H9 (cell line): ENCODE data around the gene MAPK8IP1. TPM values are rescaled to one million over a fixed set of nuclear protein-coding genes. Genes with fewer than 3 reads are reported as not detected.
A peak's percentile ranks its signal among the peaks of the same experiment; 100 is the strongest.

Source experiments
- DNase-seq: peaks from one replicate; pipeline ENCODE4 v3.0.0-alpha.2; 2017
- H2AFZ ChIP-seq: one replicate; pipeline ENCODE4 v1.6.1; 2013; ENCODE audit warnings: mild to moderate bottlenecking, low read length, control low read depth, moderate library complexity
- H2AK5ac ChIP-seq: 2 replicates; pipeline ENCODE4 v1.6.1; 2013; ENCODE audit warnings: low read length, control low read depth, mixed read lengths; ENCODE audit not compliant: insufficient read length
- H2BK120ac ChIP-seq: one replicate; pipeline ENCODE4 v1.6.1; 2013; ENCODE audit warnings: low read depth, mild to moderate bottlenecking, low read length, control low read depth, inconsistent platforms; ENCODE audit not compliant: poor library complexity, severe bottlenecking
- H2BK12ac ChIP-seq: 2 replicates; pipeline ENCODE4 v1.6.1; 2013; ENCODE audit warnings: low read length, control low read depth, mixed read lengths, low read depth; ENCODE audit not compliant: insufficient read length
- H2BK15ac ChIP-seq: 2 replicates; pipeline ENCODE4 v1.6.1; 2013; ENCODE audit warnings: low read depth, low read length, control low read depth
- H2BK20ac ChIP-seq: one replicate; pipeline ENCODE4 v1.6.1; 2013; ENCODE audit warnings: low read depth, mild to moderate bottlenecking, low read length, control low read depth, inconsistent platforms; ENCODE audit not compliant: poor library complexity, severe bottlenecking
- H2BK5ac ChIP-seq: 2 replicates; pipeline ENCODE4 v1.6.1; 2013; ENCODE audit warnings: low read length, control low read depth, mixed read lengths; ENCODE audit not compliant: insufficient read length
- H3K14ac ChIP-seq: 2 replicates; pipeline ENCODE4 v1.6.1; 2013; ENCODE audit warnings: low read length, control low read depth; ENCODE audit not compliant: insufficient read depth
- H3K18ac ChIP-seq: 2 replicates; pipeline ENCODE4 v1.6.1; 2013; ENCODE audit warnings: low read depth, mild to moderate bottlenecking, mixed read lengths, low read length, control low read depth; ENCODE audit not compliant: insufficient read length
- H3K23ac ChIP-seq: 2 replicates; pipeline ENCODE4 v1.6.1; 2013; ENCODE audit warnings: low read length, control low read depth, mixed read lengths, low read depth; ENCODE audit not compliant: insufficient read length
- H3K23me2 ChIP-seq: 2 replicates; pipeline ENCODE4 v1.6.1; 2013; ENCODE audit warnings: low read depth, mild to moderate bottlenecking, mixed read lengths, low read length, control low read depth; ENCODE audit not compliant: insufficient read length, poor library complexity, severe bottlenecking
- H3K27ac ChIP-seq: 2 replicates; pipeline ENCODE4 v1.5.1; 2013; ENCODE audit warnings: low read length, control low read depth, mixed read lengths, low read depth; ENCODE audit not compliant: insufficient read length
- H3K27me3 ChIP-seq: 2 replicates; pipeline ENCODE4 v1.6.1; 2013; ENCODE audit warnings: low read length, control low read depth, inconsistent platforms; ENCODE audit not compliant: insufficient read depth
- H3K4ac ChIP-seq: 2 replicates; pipeline ENCODE4 v1.6.1; 2013; ENCODE audit warnings: low read depth, mild to moderate bottlenecking, control low read depth, inconsistent platforms, low read length, moderate library complexity
- H3K4me1 ChIP-seq: 2 replicates; pipeline ENCODE4 v1.6.1; 2013; ENCODE audit warnings: low read length, control low read depth, inconsistent platforms; ENCODE audit not compliant: insufficient read depth
- H3K4me2 ChIP-seq: 2 replicates; pipeline ENCODE4 v1.6.1; 2013; ENCODE audit warnings: low read length, control low read depth, mixed read lengths; ENCODE audit not compliant: insufficient read length, insufficient read depth
- H3K56ac ChIP-seq: 2 replicates; pipeline ENCODE4 v1.6.1; 2013; ENCODE audit warnings: low read depth, mild to moderate bottlenecking, mixed read lengths, low read length, control low read depth; ENCODE audit not compliant: insufficient read length
- H3K79me1 ChIP-seq: 2 replicates; pipeline ENCODE4 v1.6.1; 2013; ENCODE audit warnings: low read depth, mild to moderate bottlenecking, moderate library complexity, low read length, control low read depth, inconsistent platforms; ENCODE audit not compliant: insufficient read depth, poor library complexity, severe bottlenecking
- H3K79me2 ChIP-seq: 2 replicates; pipeline ENCODE4 v1.6.1; 2013; ENCODE audit warnings: low read length, control low read depth, inconsistent platforms; ENCODE audit not compliant: insufficient read depth
- H3K9ac ChIP-seq: 2 replicates; pipeline ENCODE4 v1.6.1; 2013; ENCODE audit warnings: low read length, control low read depth, mixed read lengths; ENCODE audit not compliant: insufficient read length; ENCODE audit errors: extremely low read depth
- H3K9me3 ChIP-seq: one replicate; pipeline ENCODE4 v1.6.1; 2013; ENCODE audit warnings: low read depth, low read length, inconsistent platforms; ENCODE audit not compliant: control insufficient read depth
- H3T11ph ChIP-seq: one replicate; pipeline ENCODE4 v1.6.1; 2013; ENCODE audit warnings: mild to moderate bottlenecking, low read length, control low read depth, inconsistent platforms
- H4K20me1 ChIP-seq: one replicate; pipeline ENCODE4 v1.6.1; 2013; ENCODE audit not compliant: control insufficient read depth, insufficient read length, insufficient read depth
- H4K5ac ChIP-seq: 2 replicates; pipeline ENCODE4 v1.6.1; 2013; ENCODE audit warnings: low read depth, mild to moderate bottlenecking, mixed read lengths, low read length, control low read depth; ENCODE audit not compliant: insufficient read length
- H4K8ac ChIP-seq: replicated peaks from 2 replicates; pipeline ENCODE4 v1.6.1; 2013; ENCODE audit warnings: low read length, control low read depth, mixed read lengths, low read depth; ENCODE audit not compliant: insufficient read length
- H4K91ac ChIP-seq: 2 replicates; pipeline ENCODE4 v1.6.1; 2013; ENCODE audit warnings: low read depth, mild to moderate bottlenecking, moderate library complexity, mixed read lengths, low read length, control low read depth; ENCODE audit not compliant: insufficient read length
- H3K27ac Mint-ChIP-seq, 3 experiments: 2 replicates in 2 of 3; 3 replicates in 1 of 3; pipeline ENCODE4 v1.8.0; 2020 to 2021; ENCODE audit warnings: mixed read lengths in 3 of 3, mild to moderate bottlenecking in 1 of 3, moderate library complexity in 1 of 3
- H3K27me3 Mint-ChIP-seq: 2 replicates; pipeline ENCODE4 v1.8.0; 2021; ENCODE audit warnings: low read depth, mild to moderate bottlenecking, moderate library complexity, mixed read lengths
- H3K36me3 Mint-ChIP-seq, 3 experiments: 2 replicates in 2 of 3; 3 replicates in 1 of 3; pipeline ENCODE4 v1.8.0; 2020 to 2021; ENCODE audit warnings: low read depth in 3 of 3, mixed read lengths in 3 of 3; ENCODE audit not compliant: insufficient read depth in 1 of 3
- H3K4me1 Mint-ChIP-seq, 2 experiments: 2 replicates each; pipeline ENCODE4 v1.8.0; 2020; ENCODE audit warnings: mixed read lengths in 2 of 2
- H3K4me3 Mint-ChIP-seq, 2 experiments: 2 replicates in 1 of 2; 3 replicates in 1 of 2; pipeline ENCODE4 v1.8.0; 2020 to 2021; ENCODE audit warnings: mild to moderate bottlenecking in 2 of 2, mixed read lengths in 2 of 2, moderate library complexity in 1 of 2
- H3K9me3 Mint-ChIP-seq, 2 experiments: 2 replicates in 1 of 2; 3 replicates in 1 of 2; pipeline ENCODE4 v1.8.0; 2020; ENCODE audit warnings: mild to moderate bottlenecking in 2 of 2, mixed read lengths in 2 of 2, moderate library complexity in 1 of 2
- WGBS: extraction: QIAGEN DNeasy Blood & Tissue Kit; methylation state at CpG from one replicate; pipeline ENCODE4 v1.1.7; 2013; ENCODE audit warnings: missing lambda C conversion rate, low lambda C conversion rate, mixed read lengths; ENCODE audit not compliant: insufficient read length; ENCODE audit errors: extremely low coverage; 5-methylcytosine and 5-hydroxymethylcytosine counted together
- total RNA-seq: library from RNA; stranded (reverse); gene quantifications from 2 replicates; pipeline ENCODE4 v1.2.1, GENCODE V29; 2021
- TF ChIP-seq, protein P1 (sequence below): fragments of 200-600 bp; sonication (generic); conservative IDR thresholded peaks from 3 replicates; pipeline ENCODE4 v1.8.0; 2021; ENCODE audit warnings: antibody characterized with exemption, mild to moderate bottlenecking

Gene MAPK8IP1
- total RNA-seq, 1 experiment from 2014 or later, result 30.2 TPM

DNA sequence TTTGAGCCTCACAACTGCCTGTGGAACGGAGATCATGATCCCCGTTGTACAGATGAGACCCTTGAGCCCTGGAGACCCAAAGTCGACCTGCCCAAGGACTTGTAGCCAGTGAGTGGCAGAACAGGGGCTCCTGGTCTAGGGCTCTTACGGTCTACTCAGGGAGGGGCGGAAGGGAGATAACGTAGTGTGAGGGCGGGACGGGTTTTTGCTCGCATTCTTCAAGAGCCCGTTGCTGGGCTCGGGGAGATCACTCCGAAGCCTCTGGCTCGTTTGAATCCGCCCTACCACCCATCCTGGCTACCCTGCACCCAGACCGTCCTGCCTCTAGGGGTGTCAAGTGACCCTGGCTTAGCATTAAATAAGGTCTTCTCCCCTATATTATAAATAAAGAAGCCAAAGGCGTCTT, 37.5 kb upstream of the MAPK8IP1 start:
- H4K91ac ChIP-seq, result no peak overlapping the region
- peak overlapping the region; percentile 74; the same call in 1 of the 2 replicates for H3K14ac ChIP-seq
- H3K79me1 ChIP-seq, result no peaks in the 10 kb centered on the region
- H3K4me2 ChIP-seq, result peak overlapping the region; percentile 68
- Mint-ChIP-seq H3K4me1 (peaks cover 28 to 34% of the 10 kb centered on the region in 2 experiments), H3K4me3 (peak overlapping the region; percentile 77 to 88), H3K27me3 (peaks cover 38% of the 10 kb centered on the region), H3K27ac (no peak overlapping the region), H3K36me3 (no peaks in the 10 kb centered on the region), H3K9me3 (no peaks in the 10 kb centered on the region; a peak in 1 of 5 replicates)
- H2AK5ac ChIP-seq, result no peak overlapping the region
- H3K4me1 ChIP-seq, result peaks cover 2% of the 10 kb centered on the region; the same call in 1 of the 2 replicates
- H3K27ac ChIP-seq, result no peak overlapping the region
- no peaks in the 10 kb centered on the region for H3K79me2 ChIP-seq
- no peak overlapping the region for H3K4ac ChIP-seq
- no peak overlapping the region for H4K8ac ChIP-seq
- no peak overlapping the region for H2BK20ac ChIP-seq
- peaks cover 7% of the 10 kb centered on the region; the same call in 1 of the 2 replicates for H3K27me3 ChIP-seq
- no peak overlapping the region for H2BK120ac ChIP-seq
- peak overlapping the region; percentile 64 for H3K9ac ChIP-seq
- peak; percentile 59 for DNase-seq
- H3K9me3 ChIP-seq, result no peaks in the 10 kb centered on the region
- no peak overlapping the region for H2BK12ac ChIP-seq
- no peak overlapping the region for H3K23ac ChIP-seq
- no peak overlapping the region for H2BK5ac ChIP-seq
- H3K23me2 ChIP-seq, result peaks cover 6% of the 10 kb centered on the region
- no peak overlapping the region for H3T11ph ChIP-seq
- no peak overlapping the region for H2BK15ac ChIP-seq
- TF ChIP-seq, protein P1, sequence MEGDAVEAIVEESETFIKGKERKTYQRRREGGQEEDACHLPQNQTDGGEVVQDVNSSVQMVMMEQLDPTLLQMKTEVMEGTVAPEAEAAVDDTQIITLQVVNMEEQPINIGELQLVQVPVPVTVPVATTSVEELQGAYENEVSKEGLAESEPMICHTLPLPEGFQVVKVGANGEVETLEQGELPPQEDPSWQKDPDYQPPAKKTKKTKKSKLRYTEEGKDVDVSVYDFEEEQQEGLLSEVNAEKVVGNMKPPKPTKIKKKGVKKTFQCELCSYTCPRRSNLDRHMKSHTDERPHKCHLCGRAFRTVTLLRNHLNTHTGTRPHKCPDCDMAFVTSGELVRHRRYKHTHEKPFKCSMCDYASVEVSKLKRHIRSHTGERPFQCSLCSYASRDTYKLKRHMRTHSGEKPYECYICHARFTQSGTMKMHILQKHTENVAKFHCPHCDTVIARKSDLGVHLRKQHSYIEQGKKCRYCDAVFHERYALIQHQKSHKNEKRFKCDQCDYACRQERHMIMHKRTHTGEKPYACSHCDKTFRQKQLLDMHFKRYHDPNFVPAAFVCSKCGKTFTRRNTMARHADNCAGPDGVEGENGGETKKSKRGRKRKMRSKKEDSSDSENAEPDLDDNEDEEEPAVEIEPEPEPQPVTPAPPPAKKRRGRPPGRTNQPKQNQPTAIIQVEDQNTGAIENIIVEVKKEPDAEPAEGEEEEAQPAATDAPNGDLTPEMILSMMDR, result peak; percentile 33; the same call in 1 of the 3 replicates
- no peaks in the 10 kb centered on the region for H4K20me1 ChIP-seq
- no peak overlapping the region for H3K18ac ChIP-seq
- H2AFZ ChIP-seq, result no peak overlapping the region
- no peak overlapping the region for H3K56ac ChIP-seq
- no peak overlapping the region for H4K5ac ChIP-seq
- no CpG with 5 or more reads among the region's 16 CpGs for WGBS
